Measurements from ENCODE around the gene MNAT1.

MNAT1 gene

DNA sequence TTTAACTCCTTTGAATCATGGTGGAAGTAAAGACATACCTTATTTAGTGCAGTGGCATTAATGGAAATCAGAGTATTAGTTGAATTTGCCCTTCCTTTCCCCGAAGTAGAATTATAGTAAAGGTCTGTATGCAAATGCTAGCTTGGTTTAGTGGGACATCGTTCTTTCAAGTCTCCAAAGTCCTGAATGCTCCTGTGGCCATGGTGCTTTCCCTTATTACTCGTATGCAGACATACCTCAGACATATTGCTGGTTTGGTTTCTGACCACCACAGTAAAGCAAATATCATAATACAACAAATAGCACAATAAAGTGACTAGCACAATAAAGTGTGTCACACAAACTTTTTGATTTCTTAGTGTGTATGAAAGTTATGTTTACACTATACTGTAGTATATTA, 52.3 kb downstream of the MNAT1 start:
- Histone ChIP-seq H3K79me2 (ENCODE audit: insufficient read depth, low read length) (peaks cover 49% of the 10 kb centered on the region), H3K4me1 (ENCODE audit: insufficient read depth, low read length, poor library complexity, severe bottlenecking) (no peaks in the 10 kb centered on the region)
- TF ChIP-seq EZH2phosphoT487 (IDR thresholded peaks at IDR 0.05; ENCODE audit: borderline replicate concordance): no peak
- TF ChIP-seq, protein P1, sequence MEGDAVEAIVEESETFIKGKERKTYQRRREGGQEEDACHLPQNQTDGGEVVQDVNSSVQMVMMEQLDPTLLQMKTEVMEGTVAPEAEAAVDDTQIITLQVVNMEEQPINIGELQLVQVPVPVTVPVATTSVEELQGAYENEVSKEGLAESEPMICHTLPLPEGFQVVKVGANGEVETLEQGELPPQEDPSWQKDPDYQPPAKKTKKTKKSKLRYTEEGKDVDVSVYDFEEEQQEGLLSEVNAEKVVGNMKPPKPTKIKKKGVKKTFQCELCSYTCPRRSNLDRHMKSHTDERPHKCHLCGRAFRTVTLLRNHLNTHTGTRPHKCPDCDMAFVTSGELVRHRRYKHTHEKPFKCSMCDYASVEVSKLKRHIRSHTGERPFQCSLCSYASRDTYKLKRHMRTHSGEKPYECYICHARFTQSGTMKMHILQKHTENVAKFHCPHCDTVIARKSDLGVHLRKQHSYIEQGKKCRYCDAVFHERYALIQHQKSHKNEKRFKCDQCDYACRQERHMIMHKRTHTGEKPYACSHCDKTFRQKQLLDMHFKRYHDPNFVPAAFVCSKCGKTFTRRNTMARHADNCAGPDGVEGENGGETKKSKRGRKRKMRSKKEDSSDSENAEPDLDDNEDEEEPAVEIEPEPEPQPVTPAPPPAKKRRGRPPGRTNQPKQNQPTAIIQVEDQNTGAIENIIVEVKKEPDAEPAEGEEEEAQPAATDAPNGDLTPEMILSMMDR (conservative IDR thresholded peaks at IDR 0.05; ENCODE audit: low read length): no peak

DNA sequence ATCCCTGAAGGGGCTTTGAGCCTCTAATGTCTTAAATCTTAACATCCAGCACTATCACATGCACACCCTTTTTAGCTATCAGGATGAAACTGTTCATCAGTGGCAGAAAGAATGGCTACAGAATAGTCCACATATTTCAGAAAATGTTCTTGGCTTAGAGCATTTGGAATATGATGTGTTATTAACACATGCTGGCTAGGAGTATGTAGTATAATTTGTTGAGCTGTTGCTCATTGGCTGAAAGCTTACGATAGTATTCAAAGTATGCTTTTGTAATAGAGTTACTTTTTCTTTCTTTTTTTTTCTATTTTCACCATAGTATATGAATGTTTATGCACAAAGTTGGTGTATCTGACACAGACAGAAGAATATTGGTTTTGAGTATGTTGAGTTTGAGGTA, 55.1 kb downstream of the MNAT1 start:
- Histone ChIP-seq H3F3A (ENCODE audit: low read depth) (no peaks in the 10 kb centered on the region), H4K20me1 (ENCODE audit: insufficient read depth, low read length, poor library complexity, severe bottlenecking) (no peaks in the 10 kb centered on the region), H3K79me2 (ENCODE audit: insufficient read depth, low read length) (peaks cover 40% of the 10 kb centered on the region), H3K9me2 (replicated peaks; ENCODE audit: low read depth, low read length) (no peaks in the 10 kb centered on the region), H3K4me2 (ENCODE audit: low read depth, low read length, poor library complexity, severe bottlenecking) (no peak overlapping the region), H2AFZ (ENCODE audit: low read length) (no peak overlapping the region), H3K36me3 (ENCODE audit: insufficient read depth, low read length) (peaks cover 18% of the 10 kb centered on the region; the same call in 1 of the 2 replicates), H3K9ac (ENCODE audit: low read depth, low read length, poor library complexity, severe bottlenecking) (no peak overlapping the region), H3K9me3 (ENCODE audit: insufficient read depth, low read depth, low read length) (no peaks in the 10 kb centered on the region), H3K4me1 (ENCODE audit: insufficient read depth, low read length, poor library complexity, severe bottlenecking) (no peaks in the 10 kb centered on the region), H3K4me3 (ENCODE audit: low read length, poor library complexity, severe bottlenecking) (no peak overlapping the region), H3K27me3 (ENCODE audit: insufficient read depth, low read length, poor library complexity, severe bottlenecking) (no peaks in the 10 kb centered on the region)
- TF ChIP-seq, protein P1 (conservative IDR thresholded peaks at IDR 0.05; ENCODE audit: low read length): no peak
- no peak for TF ChIP-seq EZH2phosphoT487 (IDR thresholded peaks at IDR 0.05; ENCODE audit: borderline replicate concordance)

More for the DNA sequence above, 52.3 kb downstream of the MNAT1 start:
- Histone ChIP-seq H3K36me3 (ENCODE audit: insufficient read depth, low read length) (peaks cover 9% of the 10 kb centered on the region; the same call in 1 of the 2 replicates), H4K20me1 (ENCODE audit: insufficient read depth, low read length, poor library complexity, severe bottlenecking) (peaks cover 3% of the 10 kb centered on the region), H3K4me2 (ENCODE audit: low read depth, low read length, poor library complexity, severe bottlenecking) (no peak overlapping the region), H3K9me3 (ENCODE audit: insufficient read depth, low read depth, low read length) (no peaks in the 10 kb centered on the region), H3F3A (ENCODE audit: low read depth) (no peaks in the 10 kb centered on the region), H3K27me3 (ENCODE audit: insufficient read depth, low read length, poor library complexity, severe bottlenecking) (no peaks in the 10 kb centered on the region), H3K9me2 (replicated peaks; ENCODE audit: low read depth, low read length) (no peaks in the 10 kb centered on the region), H2AFZ (ENCODE audit: low read length) (no peak overlapping the region), H3K4me3 (ENCODE audit: low read length, poor library complexity, severe bottlenecking) (no peak overlapping the region), H3K9ac (ENCODE audit: low read depth, low read length, poor library complexity, severe bottlenecking) (no peak overlapping the region)

GRCh38 chr14:60790850-60791249, 56.3 kb downstream of the MNAT1 start:
- H3K9me2 ChIP-seq (replicated peaks; ENCODE audit: low read depth, low read length): no peaks in the 10 kb centered on the region
- H3K9ac ChIP-seq (ENCODE audit: low read depth, low read length, poor library complexity, severe bottlenecking): no peak overlapping the region
- no peaks in the 10 kb centered on the region for H3K9me3 ChIP-seq (ENCODE audit: insufficient read depth, low read depth, low read length)
- H3K4me2 ChIP-seq (ENCODE audit: low read depth, low read length, poor library complexity, severe bottlenecking): no peak overlapping the region
- TF ChIP-seq EZH2phosphoT487 (IDR thresholded peaks at IDR 0.05; ENCODE audit: borderline replicate concordance): no peak
- TF ChIP-seq, protein P1 (conservative IDR thresholded peaks at IDR 0.05; ENCODE audit: low read length): no peak
- H3F3A ChIP-seq (ENCODE audit: low read depth): no peaks in the 10 kb centered on the region
- H3K27me3 ChIP-seq (ENCODE audit: insufficient read depth, low read length, poor library complexity, severe bottlenecking): no peaks in the 10 kb centered on the region
- no peak overlapping the region for H2AFZ ChIP-seq (ENCODE audit: low read length)
- no peak overlapping the region for H3K4me3 ChIP-seq (ENCODE audit: low read length, poor library complexity, severe bottlenecking)
- H3K4me1 ChIP-seq (ENCODE audit: insufficient read depth, low read length, poor library complexity, severe bottlenecking): no peaks in the 10 kb centered on the region
- peaks cover 36% of the 10 kb centered on the region for H3K79me2 ChIP-seq (ENCODE audit: insufficient read depth, low read length)
- H3K36me3 ChIP-seq (ENCODE audit: insufficient read depth, low read length): peaks cover 18% of the 10 kb centered on the region; the same call in 1 of the 2 replicates
- H4K20me1 ChIP-seq (ENCODE audit: insufficient read depth, low read length, poor library complexity, severe bottlenecking): peaks cover 2% of the 10 kb centered on the region
